Hepatocyte (in vitro differentiated cells): ENCODE data around the gene RGP1.

Experiments
- CTCF ChIP-seq: fragments of 200-600 bp; sonication (generic); IDR thresholded peaks from 2 replicates; pipeline ENCODE4 v1.5.1; 2016; ENCODE audit warnings: antibody characterized with exemption, mild to moderate bottlenecking; ENCODE audit not compliant: poor library complexity
- EZH2 ChIP-seq: fragments of 200-600 bp; sonication (generic); IDR thresholded peaks from 2 replicates; pipeline ENCODE4 v1.6.1; 2016; ENCODE audit warnings: antibody characterized with exemption, mild to moderate bottlenecking, borderline replicate concordance
- EZH2phosphoT487 ChIP-seq: fragments of 200-600 bp; sonication (generic); IDR thresholded peaks from one replicate; pipeline ENCODE4 v1.6.1; 2018; ENCODE audit warnings: antibody characterized with exemption, mild to moderate bottlenecking, low read depth, moderate library complexity; ENCODE audit not compliant: unreplicated experiment, severe bottlenecking

GRCh38 chr9:35771943-35772342 is 22.9 kb downstream of the RGP1 start:
- TF ChIP-seq CTCF (no peak), EZH2phosphoT487 (no peak), EZH2 (no peak)
